ENCODE results near the gene COMMD1.
A peak's percentile ranks its signal among the peaks of the same experiment; 100 is the strongest.
"Not testable (repeated sequence)": the region's sequence is repeated elsewhere in the genome, so short reads cannot be mapped to it uniquely, and the experiment has no call there.

COMMD1 gene

GRCh38 chr2:61905372-61906185 lies at the start of gene COMMD1:
COMMD1 (plus strand) TSS chr2:61905674; CDS start chr2:61905679, 5 bp downstream.
- TF ChIP-seq CTCF (IDR thresholded peaks at IDR 0.05; ENCODE audit: low read depth, low read length): no peak
- peak within 1 kb of the TSS; percentile 98 for H3K4me3 ChIP-seq (ENCODE audit: low read depth, low read length)

- H3K4me3 ChIP-seq (ENCODE audit: low read depth, low read length): no peak overlapping the region
Observed at GRCh38 chr2:61857224-61857623, 48.2 kb upstream of the COMMD1 start.

GRCh38 chr2:61862085-61862484 lies 43.4 kb upstream of the COMMD1 start:
- no peak for TF ChIP-seq CTCF (IDR thresholded peaks at IDR 0.05; ENCODE audit: low read depth, low read length)
- no peak overlapping the region for H3K4me3 ChIP-seq (ENCODE audit: low read depth, low read length)

More at GRCh38 chr2:61857224-61857623, 48.2 kb upstream of the COMMD1 start:
- TF ChIP-seq CTCF (IDR thresholded peaks at IDR 0.05; ENCODE audit: low read depth, low read length): no peak

- H3K4me3 ChIP-seq (ENCODE audit: low read depth, low read length): not testable (repeated sequence)
Observed at GRCh38 chr2:61866482-61867089, 38.9 kb upstream of the COMMD1 start.

GRCh38 chr2:61876400-61876799 lies 29.1 kb upstream of the COMMD1 start:
- no peak overlapping the region for H3K4me3 ChIP-seq (ENCODE audit: low read depth, low read length)
- no peak for TF ChIP-seq CTCF (IDR thresholded peaks at IDR 0.05; ENCODE audit: low read depth, low read length)

GRCh38 chr2:61877571-61878245 lies 27.8 kb upstream of the COMMD1 start:
- no peak overlapping the region for H3K4me3 ChIP-seq (ENCODE audit: low read depth, low read length)
- TF ChIP-seq CTCF (IDR thresholded peaks at IDR 0.05; ENCODE audit: low read depth, low read length): no peak

GRCh38 chr2:61878761-61879160 lies 26.7 kb upstream of the COMMD1 start:
- TF ChIP-seq CTCF (IDR thresholded peaks at IDR 0.05; ENCODE audit: low read depth, low read length): no peak
- H3K4me3 ChIP-seq (ENCODE audit: low read depth, low read length): no peak overlapping the region

GRCh38 chr2:61879351-61879750 lies 26.1 kb upstream of the COMMD1 start:
- H3K4me3 ChIP-seq (ENCODE audit: low read depth, low read length): not testable (repeated sequence)
